Chondrocyte (in vitro differentiated cells): Measurements from ENCODE around the gene CHTF18. TPM values are rescaled to one million over a fixed set of nuclear protein-coding genes. Genes with fewer than 3 reads are reported as not detected.

Experiments
- DNase-seq: peaks from one replicate; pipeline ENCODE4 v3.0.0; 2021; ENCODE audit warnings: mixed read lengths, low spot score
- H3K27ac Mint-ChIP-seq: one replicate; pipeline ENCODE4 v1.8.0; 2021; ENCODE audit warnings: mild to moderate bottlenecking, moderate library complexity, mixed read lengths; ENCODE audit not compliant: unreplicated experiment
- H3K27me3 Mint-ChIP-seq: 2 replicates; pipeline ENCODE4 v1.8.0; 2021; ENCODE audit warnings: low read depth, mixed read lengths
- H3K36me3 Mint-ChIP-seq: 2 replicates; pipeline ENCODE4 v1.8.0; 2021; ENCODE audit warnings: low read depth, mixed read lengths
- H3K4me1 Mint-ChIP-seq: 2 replicates; pipeline ENCODE4 v1.8.0; 2021; ENCODE audit warnings: low read depth, mild to moderate bottlenecking, mixed read lengths
- H3K4me3 Mint-ChIP-seq: one replicate; pipeline ENCODE4 v1.8.0; 2021; ENCODE audit warnings: mild to moderate bottlenecking, moderate library complexity, mixed read lengths; ENCODE audit not compliant: unreplicated experiment
- H3K9me3 Mint-ChIP-seq: 2 replicates; pipeline ENCODE4 v1.8.0; 2021; ENCODE audit warnings: low read depth, mixed read lengths
- CTCF ChIP-seq: fragments of 200-600 bp; sonication (generic); IDR thresholded peaks from 2 replicates; pipeline ENCODE4 v1.5.0; 2021; ENCODE audit warnings: antibody characterized with exemption, mild to moderate bottlenecking, moderate library complexity
- total RNA-seq: library from RNA; stranded (reverse); gene quantifications from 3 replicates; pipeline ENCODE4 v1.2.1, GENCODE V29; 2021

Gene CHTF18
- total RNA-seq, 1 donor from 2014 or later, result 12.8 TPM

- Mint-ChIP-seq H3K36me3 (no peaks in the 10 kb centered on the region), H3K27ac (no peak overlapping the region), H3K9me3 (no peaks in the 10 kb centered on the region), H3K4me1 (peaks cover 3% of the 10 kb centered on the region), H3K27me3 (no peaks in the 10 kb centered on the region), H3K4me3 (no peak overlapping the region)
- no peak for DNase-seq
- no peak for TF ChIP-seq CTCF
These were observed 6.2 kb upstream of the CHTF18 start for GRCh38 chr16:782258-782657.

GRCh38 chr16:782766-783403 is 5.5 kb upstream of the CHTF18 start:
- Mint-ChIP-seq H3K36me3 (no peaks in the 10 kb centered on the region), H3K27me3 (no peaks in the 10 kb centered on the region), H3K9me3 (no peaks in the 10 kb centered on the region), H3K4me3 (no peak overlapping the region), H3K27ac (no peak overlapping the region), H3K4me1 (peaks cover under 1% of the 10 kb centered on the region)
- TF ChIP-seq CTCF, result no peak
- DNase-seq, result no peak

- no peak for TF ChIP-seq CTCF
- Mint-ChIP-seq H3K36me3 (no peaks in the 10 kb centered on the region), H3K4me1 (no peaks in the 10 kb centered on the region), H3K4me3 (no peak overlapping the region), H3K9me3 (no peaks in the 10 kb centered on the region), H3K27ac (no peak overlapping the region), H3K27me3 (no peaks in the 10 kb centered on the region)
- no peak for DNase-seq
These were observed 4.8 kb upstream of the CHTF18 start for GRCh38 chr16:783404-784161.

GRCh38 chr16:784431-784830 is 4.0 kb upstream of the CHTF18 start:
- no peak for DNase-seq
- no peak for TF ChIP-seq CTCF
- Mint-ChIP-seq H3K4me3 (no peak overlapping the region), H3K9me3 (no peaks in the 10 kb centered on the region), H3K36me3 (no peaks in the 10 kb centered on the region), H3K4me1 (no peaks in the 10 kb centered on the region), H3K27ac (no peak overlapping the region), H3K27me3 (no peaks in the 10 kb centered on the region)

- Mint-ChIP-seq H3K4me1 (peaks cover 3% of the 10 kb centered on the region), H3K9me3 (no peaks in the 10 kb centered on the region), H3K27me3 (no peaks in the 10 kb centered on the region), H3K36me3 (no peaks in the 10 kb centered on the region), H3K4me3 (peak overlapping the region; percentile 40), H3K27ac (no peak overlapping the region)
- DNase-seq, result no peak
- TF ChIP-seq CTCF, result peak; percentile 83
These were observed 2.6 kb upstream of the CHTF18 start for GRCh38 chr16:785563-786535.
